Heart left ventricle (tissue), 16 donors: ENCODE data around the gene RNF112. TPM values are rescaled to one million over a fixed set of nuclear protein-coding genes. Genes with fewer than 3 reads are reported as not detected.
A peak's percentile ranks its signal among the peaks of the same experiment; 100 is the strongest.

Experiments used
- ATAC-seq, 4 donors: fragments of 200-7000 bp; cut with Tn5 transposase; one replicate each; pipeline ENCODE4 v1.9.1; 2020 to 2022; ENCODE audit warnings: moderate library complexity in 4 of 4, mild to moderate bottlenecking in 3 of 4, moderate number of reproducible peaks in 1 of 4
- DNase-seq, 5 donors: peaks; one replicate each; pipeline ENCODE4 v3.0.0-alpha.2; 2020
- H3K27ac ChIP-seq, 12 donors: fragments of 200-600 bp; sonication (generic) in 4 of 12; one replicate each; pipeline versions ENCODE4 v1.5.0 to v1.8.0; 2016 to 2022; ENCODE audit warnings: mild to moderate bottlenecking in 2 of 12
- H3K27me3 ChIP-seq, 9 donors: fragments of 200-600 bp; sonication (generic) in 2 of 9; one replicate each; pipeline versions ENCODE4 v1.5.1 to v1.8.0; 2016 to 2022; ENCODE audit warnings: mild to moderate bottlenecking in 3 of 9
- H3K36me3 ChIP-seq, 9 donors: fragments of 200-600 bp; sonication (generic) in 2 of 9; one replicate each; pipeline versions ENCODE4 v1.5.0 to v1.8.0; 2018 to 2022; ENCODE audit warnings: mild to moderate bottlenecking in 2 of 9
- H3K4me1 ChIP-seq, 12 donors: fragments of 200-600 bp; sonication (generic) in 4 of 12; one replicate each; pipeline versions ENCODE4 v1.5.0 to v1.8.0; 2016 to 2022; ENCODE audit warnings: mild to moderate bottlenecking in 3 of 12
- H3K4me3 ChIP-seq, 12 donors: fragments of 200-600 bp; sonication (generic) in 4 of 12; one replicate each; pipeline versions ENCODE4 v1.5.0 to v1.8.0; 2017 to 2022; ENCODE audit warnings: mild to moderate bottlenecking in 9 of 12, moderate library complexity in 4 of 12
- H3K9me3 ChIP-seq, 12 donors: fragments of 200-600 bp; sonication (generic) in 4 of 12; one replicate each; pipeline versions ENCODE4 v1.5.0 to v1.8.0; 2016 to 2022; ENCODE audit warnings: mild to moderate bottlenecking in 1 of 12
- CTCF ChIP-seq, 12 donors: fragments of 200-600 bp; sonication (generic) in 4 of 12; IDR thresholded peaks; one replicate each; pipeline versions ENCODE4 v1.5.0 to v1.8.0; 2018 to 2022; ENCODE audit warnings: antibody characterized with exemption in 12 of 12, mild to moderate bottlenecking in 5 of 12
- POLR2A ChIP-seq, 2 donors: fragments of 450-650 bp; IDR thresholded peaks; one replicate each; pipeline ENCODE4 v1.6.1; 2017; ENCODE audit warnings: antibody characterized with exemption in 2 of 2, mild to moderate bottlenecking in 2 of 2, moderate library complexity in 2 of 2
- WGBS, 4 donors: extraction: QIAGEN DNeasy Blood & Tissue Kit in 2 of 4; methylation state at CpG; one replicate each; pipeline versions ENCODE4 v1.1.5 to v1.1.7; 2013 to 2018; 5-methylcytosine and 5-hydroxymethylcytosine counted together
- intact Hi-C, 10 donors: fragments of 100-400 bp; cut with DNase I; formaldehyde crosslinking; loops; one replicate each; pipeline versions ENCODE4 v1.11.1 to v1.14.2; 2022
- long read RNA-seq, 3 donors: library from polyadenylated mRNA; unstranded; transcript quantifications; one replicate each; pipeline ENCODE4 v2.0.0, GENCODE V29; 2020 to 2021
- polyA plus RNA-seq, 2 donors: library from polyadenylated mRNA; stranded (reverse); fragments of 200-250 nt; gene quantifications; one replicate each; pipeline ENCODE4 v1.2.3, GENCODE V29; 2013
- total RNA-seq, 9 donors: library from RNA; depleted of rRNA in 2 of 9; stranded (reverse); fragments of >200 nt in 2 of 9; fragmentation: NEBNext Ultra II Directional in 3 of 9; extraction: Animal tissue kit (Norgen Biotek cat#: 25700) in 3 of 9; gene quantifications; one replicate each; pipeline versions ENCODE4 v1.1.0 to v1.2.4, GENCODE V29; 2016 to 2023
- donor health status: ischemic (EF 13 %, LVEDD 7.1; RV severe dilation, severe dysfunction).
- donor health status: healthy with polysubstance abuse.
- donor health status: DM: no; HTN: yes; CAD: no.
- donor health status: DM: no; HTN: no; CAD: no.
- donor health status: ischemic (EF 25% LVEDD 6.9; RV normal size, moderate dysfunction).
- donor health status: ischemic (EF 25% LVEDD 5.7; RV mildly dilated, moderate dysfunction).
- donor health status: healthy.
- donor health status: DM: yes; HTN: yes; CAD: no.
- donor health status: ischemic (EF 35%, LVEDD 5.7; RV mildly dilated, moderate dysfunction).
- donor health status: nonischemic (EF 11% LVEDD 7.7; RV severe dilation, severe dysfunction).
- donor health status: DM: yes; HTN: yes; CAD: no.
- donor health status: PGD.
- donor health status: ischemic (EF 29% LVEDD 5.4; RV normal size, mild dysfunction).
- donor health status: nonischemic (EF 23%, LVEDD 6.1; RV moderate dilation, normal function).

Gene RNF112
- 1 to 10 TPM in 6 of 9 donors, under 1 TPM in 3; 0.45 to 1.5 (median 1.1) TPM for total RNA-seq
- polyA plus RNA-seq: 1 to 10 TPM; 2.6 to 3.0 TPM
- long read RNA-seq, donor 1: 0 reads
- long read RNA-seq, donor 2: 0 reads
- long read RNA-seq, donor 3: 0 reads

- Histone ChIP-seq H3K27ac (peak within 1 kb of the TSS in 1 of 12 donors; percentile 32), H3K4me3 (peak within 1 kb of the TSS in 10 of 12 donors; percentile 2 to 55 (median 36)), H3K36me3 (no peaks in the 10 kb centered on the region), H3K27me3 (no peaks in the 10 kb centered on the region), H3K4me1 (peaks cover 0 to 14% (median 0%) of the 10 kb centered on the region in 12 donors), H3K9me3 (no peaks in the 10 kb centered on the region)
- WGBS, 4 donors: 26 to 34% (median 28%) methylated on average over 23 of the region's 23 CpGs
- intact Hi-C loops: loop anchor here in 1 of 10 donors (5.0 kb wide), 1 partner anchor 39 kb away; no protein-coding TSS in a partner anchor
- peak in 1 of 5 donors; percentile 51 for DNase-seq
- peak in 3 of 4 donors; percentile 46 to 65 (median 59) for ATAC-seq
- TF ChIP-seq CTCF (IDR thresholded peaks at IDR 0.05) (peak in 3 of 12 donors; percentile 3 to 26 (median 9)), POLR2A (IDR thresholded peaks at IDR 0.05) (no peak)
Observed at GRCh38 chr17:19410875-19411620, at the start of gene RNF112. Gene RNF112, plus strand, starts transcription at chr17:19411232. Its CDS starts 177 bp downstream, at chr17:19411409.

GRCh38 chr17:19361326-19361725 lies 49.7 kb upstream of the RNF112 start:
- Histone ChIP-seq H3K36me3 (peaks cover 0 to 6% (median 0%) of the 10 kb centered on the region in 9 donors), H3K4me1 (peaks cover 0 to 20% (median 12%) of the 10 kb centered on the region in 12 donors), H3K27me3 (peaks cover 0 to 2% (median 0%) of the 10 kb centered on the region in 9 donors), H3K4me3 (peak overlapping the region in 1 of 12 donors; percentile 85), H3K9me3 (no peaks in the 10 kb centered on the region), H3K27ac (peak overlapping the region in 1 of 12 donors; percentile 88)
- DNase-seq (peak in 1 of 5 donors; percentile 21), ATAC-seq (no peak)
- intact Hi-C loops: loop anchor here in 7 of 10 donors (5.0 to 10.0 kb wide), 5 partner anchors 86 to 406 kb away; partner anchors contain the start of gene ALDH3A2 (in 2 of the 7)
- TF ChIP-seq CTCF (IDR thresholded peaks at IDR 0.05): no peak
- no peak for TF ChIP-seq POLR2A (IDR thresholded peaks at IDR 0.05)
- 66 to 77% (median 75%) methylated on average over 6 of the region's 6 CpGs for WGBS, 4 donors

GRCh38 chr17:19361944-19362276 lies 49.1 kb upstream of the RNF112 start:
- intact Hi-C loops: loop anchor here (1.0 to 10.0 kb wide), 9 partner anchors 85 to 405 kb away; partner anchors contain the start of gene ALDH3A2 (in 2 of the 10)
- WGBS, 4 donors: 18 to 39% (median 25%) methylated on average over 8 to 16 of the region's 16 CpGs
- Histone ChIP-seq H3K4me1 (peaks cover 0 to 20% (median 12%) of the 10 kb centered on the region in 12 donors), H3K4me3 (peak overlapping the region; percentile 58 to 87 (median 79)), H3K9me3 (no peaks in the 10 kb centered on the region), H3K36me3 (peaks cover 0 to 6% (median 0%) of the 10 kb centered on the region in 9 donors), H3K27me3 (peaks cover 0 to 2% (median 0%) of the 10 kb centered on the region in 9 donors), H3K27ac (peak overlapping the region in 9 of 12 donors; percentile 48 to 88 (median 82))
- TF ChIP-seq CTCF (IDR thresholded peaks at IDR 0.05) (no peak), POLR2A (IDR thresholded peaks at IDR 0.05) (no peak)
- ATAC-seq (no peak), DNase-seq (peak in 2 of 5 donors; percentile 27 to 48)
